HG03039 (cell line): ENCODE results near the gene CDC37.
"Not testable (repeated sequence)": the region's sequence is repeated elsewhere in the genome, so short reads cannot be mapped to it uniquely, and the experiment has no call there.

Experiments used
- ATAC-seq: cut with Tn5 transposase; IDR thresholded peaks from one replicate; pipeline ENCODE4 v1.9.1; 2021; ENCODE audit warnings: mild to moderate bottlenecking, moderate library complexity; ENCODE audit not compliant: unreplicated experiment

The CDC37 gene

GRCh38 chr19:10420444-10421239 lies 17.3 kb upstream of the CDC37 start, which contains the start of gene PDE4A:
Gene PDE4A, plus strand, starts transcription at chr19:10420538. Its CDS starts 227 bp downstream, at chr19:10420765.
- ATAC-seq, result no peak

DNA sequence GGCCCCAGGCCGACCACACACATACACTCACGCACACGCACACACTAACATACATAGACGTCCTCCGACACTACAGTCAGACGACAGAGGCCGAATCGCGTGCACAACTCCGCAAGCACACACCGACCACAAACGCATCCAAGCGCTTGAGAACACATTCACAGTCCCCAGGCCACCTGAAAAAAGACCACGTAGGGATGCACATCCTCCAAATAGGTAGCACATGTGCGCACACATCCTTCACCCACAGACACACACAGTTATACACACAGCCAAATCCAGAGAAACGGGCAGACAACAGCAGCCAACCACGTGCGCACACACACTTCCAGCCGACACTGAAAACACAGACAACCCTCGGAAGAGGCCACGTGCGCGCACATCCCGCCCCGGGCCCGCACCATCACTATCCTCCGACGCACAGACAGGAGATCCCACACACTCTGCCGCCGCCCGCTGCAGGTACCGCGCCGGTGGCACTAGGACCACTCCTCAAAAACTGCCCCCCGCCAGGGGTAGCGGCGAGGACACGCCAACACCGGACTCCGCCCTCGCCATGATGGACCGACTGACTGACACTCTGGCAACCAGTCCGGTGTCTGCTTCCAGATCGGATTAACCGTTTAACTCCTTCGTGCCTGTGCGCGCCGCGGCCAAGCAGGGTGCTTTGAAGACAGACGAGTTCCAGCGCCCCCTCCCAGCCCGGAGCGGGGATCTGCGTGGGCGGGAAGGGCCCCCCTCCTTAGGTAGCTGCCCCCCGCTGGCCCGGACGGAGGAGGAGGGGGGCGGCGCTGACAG lies 16.5 kb upstream of the CDC37 start:
- no peak for ATAC-seq

DNA sequence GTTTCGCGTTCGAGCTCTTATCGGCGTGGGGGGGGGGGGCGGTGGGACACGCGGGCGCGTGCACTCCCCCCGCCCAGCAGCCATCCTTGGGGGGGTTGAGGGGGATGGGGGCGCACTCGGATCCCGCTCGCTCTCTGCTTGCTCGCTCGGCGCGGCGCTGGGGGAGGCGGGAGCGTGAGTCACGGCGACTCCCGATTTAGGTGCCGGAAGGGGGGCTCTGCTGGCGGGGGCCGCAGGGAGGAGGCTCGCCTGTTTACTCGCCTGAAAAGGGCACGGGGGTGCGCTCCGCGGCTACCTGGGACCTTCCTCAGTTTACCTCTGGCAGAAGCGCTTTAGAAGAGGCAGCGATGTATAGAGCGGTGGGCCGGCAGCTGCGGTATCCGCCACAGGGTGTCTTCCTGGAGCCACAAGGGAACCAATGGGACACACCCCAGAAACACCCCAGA lies 15.9 kb upstream of the CDC37 start:
- ATAC-seq, result no peak

- ATAC-seq, result no peak
Measured at GRCh38 chr19:10418485-10419199, 15.3 kb upstream of the CDC37 start.

GRCh38 chr19:10418235-10418484 lies 14.8 kb upstream of the CDC37 start:
- no peak for ATAC-seq

GRCh38 chr19:10417541-10418234 lies 14.3 kb upstream of the CDC37 start:
- ATAC-seq, result no peak

DNA sequence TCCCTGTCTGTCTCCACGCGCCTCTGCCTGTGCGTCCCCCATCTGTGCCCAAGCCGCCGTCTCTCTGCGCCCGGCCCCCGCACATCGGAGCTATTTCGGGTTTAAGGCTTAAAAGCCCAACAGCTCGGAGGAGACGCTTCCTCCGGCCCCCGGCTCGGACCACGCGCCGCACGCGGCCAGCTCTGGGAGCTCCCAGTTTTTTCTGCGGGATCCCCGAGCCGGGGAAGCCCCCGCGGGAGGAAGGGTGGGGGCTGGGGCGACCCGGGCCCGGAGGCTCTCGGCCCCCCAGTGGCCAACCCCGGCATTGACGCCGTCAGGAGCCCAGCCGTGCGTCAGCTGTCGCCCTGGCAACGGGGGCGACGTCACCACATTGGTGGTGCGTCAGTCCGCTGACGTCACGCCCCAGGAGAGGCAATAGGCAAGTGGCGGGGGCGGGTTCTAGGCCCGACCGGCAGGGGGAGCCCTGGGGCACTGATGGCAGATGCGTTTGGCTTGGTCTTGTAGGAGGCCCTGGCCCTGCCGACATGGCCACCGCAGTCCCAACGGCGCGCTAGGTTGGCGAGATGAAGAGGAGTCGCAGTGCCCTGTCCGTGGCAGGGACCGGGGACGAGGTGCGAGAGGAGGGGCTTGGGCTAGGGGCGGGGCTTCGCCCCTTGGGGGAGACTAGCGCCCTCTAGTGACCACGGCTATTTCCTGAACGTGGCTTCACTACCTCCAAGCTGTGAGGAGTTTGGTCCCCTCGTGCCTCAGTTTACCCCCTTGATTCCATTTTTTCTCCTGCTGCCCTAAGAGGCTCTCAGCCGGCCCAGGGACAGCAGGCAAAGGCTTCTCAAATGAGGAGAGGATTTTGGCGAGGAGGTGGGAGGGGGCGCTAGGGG lies 13.3 kb upstream of the CDC37 start:
- peak; percentile 47 for ATAC-seq

- ATAC-seq, result no peak
Measured at GRCh38 chr19:10416083-10416379, 12.7 kb upstream of the CDC37 start.

DNA sequence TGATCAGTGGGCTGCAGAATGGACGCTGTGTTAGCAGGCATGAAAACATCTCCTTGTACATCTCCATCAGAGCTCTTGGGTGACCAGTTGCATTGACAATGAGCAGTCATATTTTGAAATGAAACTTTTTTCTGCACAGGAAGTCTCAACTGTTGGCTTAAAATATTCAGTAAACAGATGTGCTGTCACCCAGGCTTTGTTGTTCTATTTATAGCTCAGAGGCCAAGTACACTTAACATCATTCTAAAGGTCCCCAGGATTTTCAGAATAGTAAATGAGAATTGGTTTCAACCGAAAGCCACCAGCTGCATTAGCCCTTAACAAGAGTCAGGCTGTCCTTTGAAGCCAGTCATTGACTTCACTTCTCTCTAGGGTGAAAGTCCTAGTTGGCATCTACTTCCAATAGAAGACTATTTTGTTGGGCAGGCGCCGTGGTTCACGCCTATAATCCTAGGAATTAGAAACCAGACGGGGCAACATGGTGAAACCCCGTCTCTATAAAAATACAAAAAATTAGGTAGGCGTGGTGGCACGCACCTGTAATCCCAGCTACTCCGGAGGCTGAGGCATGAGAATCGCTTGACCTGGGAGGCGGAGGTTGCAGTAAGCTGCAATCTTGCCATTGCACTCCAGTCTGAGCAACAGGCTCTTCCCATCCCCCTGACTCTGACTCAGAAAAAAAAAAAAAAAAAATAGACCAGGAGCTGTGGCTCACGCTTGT lies 9.1 kb upstream of the CDC37 start:
- no peak for ATAC-seq

GRCh38 chr19:10411224-10411623 lies 7.9 kb upstream of the CDC37 start:
- ATAC-seq, result not testable (repeated sequence)

GRCh38 chr19:10408511-10409283 lies 5.4 kb upstream of the CDC37 start:
- no peak for ATAC-seq

DNA sequence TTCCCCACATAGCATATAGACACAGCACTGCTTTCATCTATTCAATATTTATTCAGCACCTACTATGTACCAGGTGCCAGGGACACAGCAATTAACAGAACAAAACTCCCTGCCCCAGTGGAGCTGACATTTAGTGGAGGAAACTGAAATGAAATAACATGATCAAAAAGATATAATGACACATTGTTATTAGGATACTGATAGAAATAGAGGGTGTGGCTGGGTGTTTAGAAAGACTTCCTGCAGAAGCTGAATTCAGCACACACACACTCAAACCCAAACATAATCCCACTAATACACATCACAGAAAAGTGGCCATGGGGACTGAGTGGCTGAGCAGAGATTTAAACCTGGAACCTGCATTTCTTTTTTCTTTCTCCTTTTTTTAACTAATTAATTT lies 3.8 kb upstream of the CDC37 start:
- no peak for ATAC-seq

DNA sequence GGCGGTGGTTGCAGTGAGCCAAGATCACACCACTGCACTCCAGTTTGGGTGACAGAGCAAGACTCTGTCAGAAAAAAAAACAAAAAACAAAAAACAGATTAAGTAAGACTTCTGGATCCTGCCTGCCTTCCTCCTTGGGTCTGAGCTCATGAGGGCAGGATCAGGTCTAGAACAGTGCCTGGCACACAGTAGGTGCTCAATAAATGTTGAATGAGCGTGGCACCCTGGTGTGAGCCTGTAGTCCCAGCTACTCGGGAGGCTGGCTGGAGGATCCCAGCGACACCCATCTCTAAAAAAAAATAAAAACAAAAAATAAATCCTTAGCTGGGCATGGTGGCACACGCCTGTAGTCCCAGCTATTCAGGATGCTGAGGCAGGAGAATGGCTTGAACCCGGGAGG lies 2.8 kb upstream of the CDC37 start:
- no peak for ATAC-seq

DNA sequence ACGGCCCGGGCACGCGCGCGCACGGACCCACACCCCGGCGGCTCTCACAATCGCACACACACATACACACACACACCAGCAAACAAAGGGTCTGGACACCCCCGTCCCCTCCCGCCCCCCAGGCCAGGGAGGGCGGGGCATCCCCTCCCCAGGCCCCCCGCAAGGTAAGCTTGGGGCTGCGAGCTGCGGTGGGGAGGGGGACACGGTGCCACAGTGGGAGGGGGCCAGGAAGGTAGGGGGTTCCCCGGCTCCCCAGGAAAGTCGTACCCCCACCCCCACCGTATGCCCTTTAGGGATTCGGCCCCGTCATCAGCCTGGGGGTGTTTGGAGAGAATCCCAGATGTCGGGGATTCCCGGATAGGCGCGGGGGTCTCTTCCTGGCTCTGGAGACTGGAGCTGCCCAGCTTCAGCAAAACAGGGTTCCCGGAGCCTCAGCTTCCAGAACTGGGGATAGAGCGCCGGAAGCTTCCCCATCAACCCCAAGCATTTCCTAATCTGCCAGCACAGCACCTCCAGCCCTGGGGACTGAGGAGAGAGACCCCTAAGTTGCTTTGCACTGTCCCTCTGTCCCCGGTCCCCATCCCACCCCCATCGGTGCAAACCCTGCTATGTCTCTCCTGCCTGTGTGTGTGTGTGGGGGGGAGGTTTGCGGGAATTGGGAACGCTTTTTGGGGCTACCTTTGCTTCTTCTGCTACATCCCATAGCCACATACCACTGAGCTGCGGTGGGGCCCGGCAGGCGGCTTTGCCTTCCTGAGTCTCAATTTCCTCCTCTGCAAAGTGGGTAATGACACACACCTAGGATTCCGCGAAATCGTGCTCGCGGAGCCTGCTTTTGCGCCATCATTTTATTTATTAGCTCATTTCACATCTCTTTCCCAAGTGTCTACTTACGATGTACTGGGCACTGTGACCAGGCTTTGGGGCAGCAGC lies 1.8 kb upstream of the CDC37 start:
- no peak for ATAC-seq

DNA sequence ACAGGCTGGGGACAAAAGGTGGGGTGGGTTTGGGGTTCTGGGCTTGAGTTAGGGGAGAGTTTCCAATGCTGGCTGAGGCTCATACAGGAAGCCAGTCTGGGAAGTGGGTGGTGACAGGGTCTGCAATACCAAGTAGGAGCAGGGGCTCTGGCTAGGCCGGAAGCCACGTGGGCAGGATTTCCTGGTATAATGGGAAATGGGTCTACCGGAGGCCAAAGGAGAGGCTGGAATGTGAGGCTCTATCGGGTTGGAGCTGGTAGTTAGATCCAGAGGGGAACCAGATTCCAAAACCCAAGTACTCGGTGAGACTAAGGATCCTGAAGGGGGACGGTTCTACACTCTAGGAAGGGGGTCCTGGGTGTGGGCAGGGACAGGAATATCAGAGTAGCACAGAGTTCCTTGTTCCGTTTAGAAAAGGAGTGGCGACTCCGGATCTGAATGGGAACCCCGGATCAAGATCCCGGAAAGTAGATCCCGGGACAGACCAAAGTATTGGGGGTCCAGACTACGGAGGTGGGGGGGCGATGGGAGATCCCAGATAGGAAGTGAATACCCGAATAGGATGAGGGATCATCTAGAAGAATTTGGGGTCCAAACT lies 802 bp downstream of the CDC37 start:
- ATAC-seq, result no peak

DNA sequence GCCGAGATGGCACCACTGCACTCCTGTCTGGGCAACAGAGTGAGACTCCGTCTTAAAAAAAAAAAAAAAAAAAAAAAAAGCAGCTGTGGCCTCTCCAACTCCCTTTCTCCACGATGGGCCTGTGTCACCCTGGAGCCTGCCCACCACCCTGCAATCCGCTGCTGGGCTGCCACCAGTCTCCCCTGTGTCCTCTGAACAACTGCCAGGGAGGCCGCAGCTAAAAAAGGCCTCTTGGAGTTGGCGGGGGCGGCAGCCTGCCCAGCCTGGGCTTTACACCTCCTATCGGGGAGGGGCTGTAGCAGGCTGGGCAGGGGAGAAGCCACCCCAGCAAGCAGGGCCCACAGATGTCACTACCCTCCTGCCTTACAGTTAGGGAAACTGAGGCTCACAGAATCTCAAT lies 3.5 kb downstream of the CDC37 start:
- no peak for ATAC-seq

- ATAC-seq, result not testable (repeated sequence)
Measured at GRCh38 chr19:10399340-10399739, 4.0 kb downstream of the CDC37 start.
